WTC11 (cell line): ENCODE results near the gene ABCC6. TPM values are rescaled to one million over a fixed set of nuclear protein-coding genes. Genes with fewer than 3 reads are reported as not detected.

Experiments used
- ATAC-seq: fragments of 200-7000 bp; cut with Tn5 transposase; 2 replicates; pipeline ENCODE4 v1.10.0; 2021; ENCODE audit warnings: mild to moderate bottlenecking, moderate library complexity
- CTCF ChIA-PET: fragments of 300-600 bp; sonication (Branson Sonifier 250); formaldehyde crosslinking; loops from one replicate; lab custom pipeline; 2021; ENCODE audit warnings: antibody characterized with exemption; lab: Charles Lee
- POLR2A ChIA-PET: fragments of 350-600 bp; sonication (Branson Sonifier 250); formaldehyde crosslinking; loops from one replicate; lab custom pipeline; 2021; ENCODE audit warnings: antibody characterized with exemption; lab: Charles Lee
- DNase-seq: peaks from one replicate; pipeline ENCODE4 v3.0.0; 2021; ENCODE audit warnings: low spot score
- H3K27ac Mint-ChIP-seq: 2 replicates; pipeline ENCODE4 v1.8.0; 2021; ENCODE audit warnings: mixed read lengths
- H3K27me3 Mint-ChIP-seq: 2 replicates; pipeline ENCODE4 v1.8.0; 2021; ENCODE audit warnings: low read depth, mild to moderate bottlenecking, moderate library complexity, mixed read lengths
- H3K36me3 Mint-ChIP-seq: 2 replicates; pipeline ENCODE4 v1.8.0; 2021; ENCODE audit warnings: mixed read lengths
- H3K4me1 Mint-ChIP-seq: 2 replicates; pipeline ENCODE4 v1.8.0; 2022; ENCODE audit warnings: mixed read lengths
- H3K4me3 Mint-ChIP-seq: 2 replicates; pipeline ENCODE4 v1.8.0; 2021; ENCODE audit warnings: mild to moderate bottlenecking, moderate library complexity, mixed read lengths
- H3K9me3 Mint-ChIP-seq: 2 replicates; pipeline ENCODE4 v1.8.0; 2021; ENCODE audit warnings: mixed read lengths
- AFF4 ChIP-seq: sonication (generic); formaldehyde crosslinking; IDR thresholded peaks from 2 replicates; pipeline ENCODE4 v1.8.1; 2023; ENCODE audit warnings: mild to moderate bottlenecking, missing genetic modification reagents, borderline replicate concordance
- ATF2 ChIP-seq: sonication (generic); formaldehyde crosslinking; IDR thresholded peaks from 2 replicates; pipeline ENCODE4 v1.8.1; 2022; ENCODE audit warnings: low read depth, missing genetic modification reagents, borderline replicate concordance
- ATF3 ChIP-seq: sonication (generic); formaldehyde crosslinking; conservative IDR thresholded peaks from 2 replicates; pipeline ENCODE4 v1.8.1; 2022; ENCODE audit warnings: mild to moderate bottlenecking, missing genetic modification reagents
- CDX4 ChIP-seq: fragments of 250-450 bp; sonication (Bioruptor Pico); IDR thresholded peaks from 2 replicates; pipeline ENCODE4 v1.9.0; 2021; ENCODE audit warnings: moderate library complexity, mild to moderate bottlenecking, inconsistent platforms, borderline replicate concordance
- CREB1 ChIP-seq: sonication (generic); formaldehyde crosslinking; IDR thresholded peaks from 2 replicates; pipeline ENCODE4 v1.8.0; 2023; ENCODE audit warnings: mild to moderate bottlenecking, missing genetic modification reagents
- CTCF ChIP-seq: fragments of 200-600 bp; IDR thresholded peaks from 2 replicates; pipeline ENCODE4 v1.8.0; 2022; ENCODE audit warnings: antibody characterized with exemption
- EMX1 ChIP-seq: fragments of 250-450 bp; sonication (Bioruptor Pico); IDR thresholded peaks from 2 replicates; pipeline ENCODE4 v1.8.0; 2021; ENCODE audit warnings: mild to moderate bottlenecking
- FOXP4 ChIP-seq: sonication (generic); formaldehyde crosslinking; IDR thresholded peaks from 2 replicates; pipeline ENCODE4 v1.8.0; 2022; ENCODE audit warnings: mild to moderate bottlenecking, missing genetic modification reagents
- JAZF1 ChIP-seq: fragments of 250-450 bp; sonication (Bioruptor Pico); IDR thresholded peaks from 2 replicates; pipeline ENCODE4 v1.9.0; 2021; ENCODE audit warnings: moderate library complexity, mild to moderate bottlenecking, inconsistent platforms
- MXD4 ChIP-seq: fragments of 250-450 bp; sonication (Bioruptor Pico); IDR thresholded peaks from 2 replicates; pipeline ENCODE4 v1.8.0; 2021; ENCODE audit warnings: mild to moderate bottlenecking, moderate library complexity, borderline replicate concordance
- MYBL2 ChIP-seq: sonication (generic); formaldehyde crosslinking; IDR thresholded peaks from 2 replicates; pipeline ENCODE4 v1.8.1; 2023; ENCODE audit warnings: mild to moderate bottlenecking, moderate library complexity, missing genetic modification reagents
- NR1H2 ChIP-seq: sonication (generic); formaldehyde crosslinking; IDR thresholded peaks from 2 replicates; pipeline ENCODE4 v1.9.0; 2021; ENCODE audit warnings: mild to moderate bottlenecking, moderate library complexity, missing genetic modification reagents
- ZBTB43 ChIP-seq: sonication (generic); formaldehyde crosslinking; IDR thresholded peaks from 2 replicates; pipeline ENCODE4 v1.8.1; 2023; ENCODE audit warnings: mild to moderate bottlenecking, missing genetic modification reagents
- ZNF121 ChIP-seq: sonication (generic); formaldehyde crosslinking; IDR thresholded peaks from 2 replicates; pipeline ENCODE4 v1.8.0; 2023; ENCODE audit warnings: missing genetic modification reagents
- ZNF219 ChIP-seq: sonication (generic); formaldehyde crosslinking; IDR thresholded peaks from 2 replicates; pipeline ENCODE4 v1.8.0; 2023; ENCODE audit warnings: missing genetic modification reagents, mild to moderate bottlenecking, borderline replicate concordance
- ZNF232 ChIP-seq: sonication (generic); formaldehyde crosslinking; IDR thresholded peaks from 2 replicates; pipeline ENCODE4 v1.8.0; 2022; ENCODE audit warnings: mild to moderate bottlenecking, missing genetic modification reagents
- ZNF423 ChIP-seq: fragments of 250-450 bp; sonication (Bioruptor Pico); IDR thresholded peaks from 2 replicates; pipeline ENCODE4 v2.1.2; 2022; ENCODE audit warnings: mild to moderate bottlenecking, moderate library complexity
- ZNF512 ChIP-seq: sonication (generic); formaldehyde crosslinking; IDR thresholded peaks from 2 replicates; pipeline ENCODE4 v1.8.1; 2022; ENCODE audit warnings: missing genetic modification reagents, borderline replicate concordance
- total RNA-seq: library from RNA; stranded (reverse); gene quantifications from 3 replicates; pipeline ENCODE4 v1.2.3, GENCODE V29; 2021

The ABCC6 gene
- total RNA-seq, 1 experiment from 2014 or later: 1.3 TPM

GRCh38 chr16:16126896-16127295, 96.4 kb downstream of the ABCC6 start (continued):
- no peak for TF ChIP-seq CTCF
- no peak for TF ChIP-seq FOXP4
- TF ChIP-seq ZNF232 (CRISPR knock-in tag): no peak
- no peak for TF ChIP-seq NR1H2 (CRISPR knock-in tag)
- no peak for TF ChIP-seq CDX4
- no peak for TF ChIP-seq ATF2 (CRISPR knock-in tag)
- TF ChIP-seq CREB1 (CRISPR knock-in tag): no peak

- Mint-ChIP-seq H3K27ac (no peak overlapping the region), H3K27me3 (no peaks in the 10 kb centered on the region), H3K9me3 (peaks cover 11% of the 10 kb centered on the region), H3K4me3 (no peak overlapping the region), H3K4me1 (no peaks in the 10 kb centered on the region), H3K36me3 (peaks cover 75% of the 10 kb centered on the region)
- CTCF ChIA-PET: no interaction called here
- DNase-seq (no peak), ATAC-seq (no peak)
- POLR2A ChIA-PET: no interaction called here
- TF ChIP-seq ZNF219 (CRISPR knock-in tag) (no peak), ZBTB43 (CRISPR knock-in tag) (no peak), FOXP4 (no peak), JAZF1 (CRISPR knock-in tag) (no peak), ATF3 (CRISPR knock-in tag) (no peak), ZNF423 (CRISPR knock-in tag) (no peak), AFF4 (CRISPR knock-in tag) (no peak), MYBL2 (CRISPR knock-in tag) (no peak), MXD4 (CRISPR knock-in tag) (no peak), ATF2 (CRISPR knock-in tag) (no peak), ZNF512 (no peak), ZNF121 (CRISPR knock-in tag) (no peak), EMX1 (no peak)
These were observed 98.3 kb downstream of the ABCC6 start for GRCh38 chr16:16124974-16125373.
